SU-DHL-6 (cell line): ENCODE data around the gene FAM199X.

Experiments
- CTCF ChIP-seq: fragments of 200-600 bp; sonication (generic); IDR thresholded peaks from one replicate; pipeline ENCODE4 v1.5.1; 2017; ENCODE audit warnings: antibody characterized with exemption, mild to moderate bottlenecking, low read length, moderate library complexity; ENCODE audit not compliant: insufficient read depth, poor library complexity, severe bottlenecking
- EZH2phosphoT487 ChIP-seq: fragments of 200-600 bp; sonication (generic), shearing (Covaris generic); conservative IDR thresholded peaks from 2 replicates; pipeline ENCODE4 v1.6.1; 2018; ENCODE audit warnings: mild to moderate bottlenecking, antibody characterized with exemption, low read length, moderate library complexity, mixed read lengths

DNA sequence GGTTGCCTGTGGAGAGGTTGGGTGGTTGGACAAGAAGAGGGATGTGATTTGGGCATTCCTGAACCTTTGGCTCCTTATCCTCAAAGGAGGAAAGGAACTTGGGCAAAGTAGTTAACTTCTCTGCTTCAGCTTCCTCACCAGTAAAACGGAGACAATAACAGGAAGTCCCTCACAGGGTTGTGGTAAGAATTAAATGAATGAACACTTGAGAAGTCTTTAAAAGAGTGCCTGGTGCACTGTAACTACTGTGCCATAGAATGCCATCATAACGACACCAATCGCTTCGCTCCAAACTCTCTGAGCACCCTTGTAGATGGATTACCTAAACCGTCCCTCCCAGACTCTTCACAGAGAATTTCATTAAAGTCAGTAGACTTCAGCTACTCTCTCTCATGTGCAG, 43.4 kb upstream of the FAM199X start:
- TF ChIP-seq CTCF (no peak), EZH2phosphoT487 (no peak)
